ENCODE measurements around the gene CCDC185. TPM values are rescaled to one million over a fixed set of nuclear protein-coding genes. Genes with fewer than 3 reads are reported as not detected.

Gene CCDC185
- total RNA-seq (not detected), polyA plus RNA-seq (not detected)
- long read RNA-seq, donor 1: 0 reads
- long read RNA-seq, donor 2: 0 reads

- intact Hi-C loops (cut with DNase I): no loop called here
- ATAC-seq: peak; percentile 37 to 55 (median 40)
- 20 to 34% (median 28%) methylated on average over 58 to 73 of the region's 73 CpGs for WGBS, 3 donors
- peak within 1 kb of the TSS; percentile 58 for H3K4me3 ChIP-seq
- no peak within 1 kb of the TSS for H3K27ac ChIP-seq
- H3K36me3 ChIP-seq (ENCODE audit: insufficient read depth in 1 of 2, low read depth in 1 of 2): no peaks in the 10 kb centered on the region
- no peaks in the 10 kb centered on the region for H3K4me1 ChIP-seq
- DNase-seq: peak in 1 of 2 donors; percentile 48
- peaks cover 0 to 32% (median 10%) of the 10 kb centered on the region in 3 donors for H3K27me3 ChIP-seq (ENCODE audit: insufficient read depth in 3 of 3, low read length in 2 of 3)
- no peak for TF ChIP-seq CTCF (IDR thresholded peaks at IDR 0.05)
- H3K9me3 ChIP-seq: no peaks in the 10 kb centered on the region
Observed at GRCh38 chr1:223393275-223394214, at the start of gene CCDC185. CCDC185 (plus strand) TSS chr1:223393415; CDS start chr1:223393476, 61 bp downstream.

GRCh38 chr1:223343692-223344091 is 49.5 kb upstream of the CCDC185 start:
- intact Hi-C loops (cut with DNase I): loop anchor here in 1 of 2 donors (10.0 kb wide), 1 partner anchor 199 kb away; the partner anchor contains the start of gene TLR5
- no peak for ATAC-seq

GRCh38 chr1:223344491-223344890 is 48.7 kb upstream of the CCDC185 start:
- TF ChIP-seq CTCF (IDR thresholded peaks at IDR 0.05): no peak
- H3K4me3 ChIP-seq: no peak overlapping the region
- peaks cover 10% of the 10 kb centered on the region for H3K4me1 ChIP-seq
- intact Hi-C loops (cut with DNase I): loop anchor here in 1 of 2 donors (10.0 kb wide), 1 partner anchor 200 kb away; the partner anchor contains the start of gene TLR5
- no peaks in the 10 kb centered on the region for H3K36me3 ChIP-seq (ENCODE audit: insufficient read depth in 1 of 2, low read depth in 1 of 2)
- DNase-seq (no peak), ATAC-seq (no peak)
- H3K9me3 ChIP-seq: no peaks in the 10 kb centered on the region
- no peak overlapping the region for H3K27ac ChIP-seq
- H3K27me3 ChIP-seq (ENCODE audit: insufficient read depth in 3 of 3, low read length in 2 of 3): peaks cover 0 to 1% (median 0%) of the 10 kb centered on the region in 3 donors
- 54 to 64% (median 63%) methylated on average over 6 of the region's 6 CpGs for WGBS, 3 donors

More at GRCh38 chr1:223343692-223344091, 49.5 kb upstream of the CCDC185 start:
- H3K4me1 ChIP-seq: peaks cover 10% of the 10 kb centered on the region
- 31 to 35% (median 34%) methylated on average over 3 of the region's 3 CpGs for WGBS, 3 donors
- no peak for TF ChIP-seq CTCF (IDR thresholded peaks at IDR 0.05)
- no peak overlapping the region for H3K4me3 ChIP-seq
- DNase-seq: no peak
- no peaks in the 10 kb centered on the region for H3K36me3 ChIP-seq (ENCODE audit: insufficient read depth in 1 of 2, low read depth in 1 of 2)
- H3K27ac ChIP-seq: no peak overlapping the region
- peaks cover 0 to 1% (median 0%) of the 10 kb centered on the region in 3 donors for H3K27me3 ChIP-seq (ENCODE audit: insufficient read depth in 3 of 3, low read length in 2 of 3)
- H3K9me3 ChIP-seq: no peaks in the 10 kb centered on the region

- intact Hi-C loops (cut with DNase I): loop anchor here in 1 of 2 donors (10.0 kb wide), 1 partner anchor 201 kb away; the partner anchor contains the start of gene TLR5
- TF ChIP-seq CTCF (IDR thresholded peaks at IDR 0.05): no peak
- Histone ChIP-seq H3K4me3 (no peak overlapping the region), H3K9me3 (no peaks in the 10 kb centered on the region), H3K36me3 (ENCODE audit: insufficient read depth in 1 of 2, low read depth in 1 of 2) (no peaks in the 10 kb centered on the region), H3K27me3 (ENCODE audit: insufficient read depth in 3 of 3, low read length in 2 of 3) (no peaks in the 10 kb centered on the region), H3K4me1 (peaks cover 6% of the 10 kb centered on the region), H3K27ac (no peak overlapping the region)
- ATAC-seq (no peak), DNase-seq (no peak)
- WGBS, 3 donors: 84 to 91% (median 87%) methylated on average over 4 of the region's 4 CpGs
Observed at GRCh38 chr1:223345720-223346119, 47.5 kb upstream of the CCDC185 start.
